Measurements from ENCODE around the gene SLC66A1. TPM values are rescaled to one million over a fixed set of nuclear protein-coding genes. Genes with fewer than 3 reads are reported as not detected.
"Not testable (repeated sequence)": the region's sequence is repeated elsewhere in the genome, so short reads cannot be mapped to it uniquely, and the experiment has no call there.

The SLC66A1 gene
- polyA plus RNA-seq, 2 of the 4 experiments (the other 2 are of a cell fraction), result 5.6 to 12.6 TPM

DNA sequence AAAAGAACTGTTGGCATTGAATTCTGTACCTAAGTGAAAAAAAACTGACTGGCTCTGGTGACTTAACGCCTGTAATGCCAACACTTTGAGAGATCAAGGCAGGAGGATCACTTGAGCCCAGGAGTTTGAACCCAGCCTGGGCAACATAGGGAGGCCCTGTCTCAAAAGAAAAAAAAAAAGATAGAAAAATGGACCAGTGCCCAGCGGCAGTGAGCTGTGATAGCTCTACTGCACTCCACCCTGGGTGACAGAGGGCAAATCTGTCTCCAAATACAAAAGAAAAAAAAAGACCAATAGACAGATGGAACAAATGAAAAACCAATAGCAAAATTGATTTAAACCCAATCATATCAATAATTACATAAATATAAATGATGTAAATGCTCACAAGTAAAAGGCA lies 22.9 kb upstream of the SLC66A1 start:
- H3K27ac ChIP-seq, result no peak overlapping the region
- FAIRE-seq, result no peak
- ChIA-PET POLR2A (no interaction called here), CTCF (no interaction called here)
- TF ChIP-seq CEBPB (IDR thresholded peaks at IDR 0.05) (no peak), CHD4 (IDR thresholded peaks at IDR 0.05; ENCODE audit: borderline replicate concordance) (no peak), EHF (CRISPR knock-in tag; IDR thresholded peaks at IDR 0.05) (no peak), KDM5A (IDR thresholded peaks at IDR 0.05) (no peak), GATA3 (IDR thresholded peaks at IDR 0.05; ENCODE audit: borderline replicate concordance) (no peak), JUN (IDR thresholded peaks at IDR 0.05) (no peak), MYC (IDR thresholded peaks at IDR 0.05; ENCODE audit: borderline replicate concordance, low read length) (no peak), RNF2 (IDR thresholded peaks at IDR 0.05; ENCODE audit: borderline replicate concordance, low read depth) (no peak), ZNF302 (CRISPR knock-in tag; IDR thresholded peaks at IDR 0.05) (no peak), FOXS1 (CRISPR knock-in tag; IDR thresholded peaks at IDR 0.05) (no peak), MAZ (IDR thresholded peaks at IDR 0.05; ENCODE audit: borderline replicate concordance, low read depth, low read length) (no peak), ZC3H11A (IDR thresholded peaks at IDR 0.05) (no peak), HOXA7 (CRISPR knock-in tag; IDR thresholded peaks at IDR 0.05) (no peak), BHLHE40 (IDR thresholded peaks at IDR 0.05; ENCODE audit: low read depth, low read length) (no peak), RARB (CRISPR knock-in tag; IDR thresholded peaks at IDR 0.05) (no peak)
- TF ChIP-seq, protein P1, sequence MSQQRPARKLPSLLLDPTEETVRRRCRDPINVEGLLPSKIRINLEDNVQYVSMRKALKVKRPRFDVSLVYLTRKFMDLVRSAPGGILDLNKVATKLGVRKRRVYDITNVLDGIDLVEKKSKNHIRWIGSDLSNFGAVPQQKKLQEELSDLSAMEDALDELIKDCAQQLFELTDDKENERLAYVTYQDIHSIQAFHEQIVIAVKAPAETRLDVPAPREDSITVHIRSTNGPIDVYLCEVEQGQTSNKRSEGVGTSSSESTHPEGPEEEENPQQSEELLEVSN (IDR thresholded peaks at IDR 0.05; ENCODE audit: borderline replicate concordance, low read depth), result no peak
- DNase-seq (ENCODE audit: low read depth in 1 of 2, low spot score in 1 of 2), result no peak
- WGBS (ENCODE audit: missing lambda C conversion rate), result 81% methylated on average over 2 of the region's 2 CpGs
- no peaks in the 10 kb centered on the region for H3K4me1 ChIP-seq
- H3K9me3 ChIP-seq, result peaks cover 6% of the 10 kb centered on the region; the same call in 2 of the 3 replicates
- H3K4me2 ChIP-seq, result 0 out of 3 replicates have a peak overlapping the region, but pooled peaks have one; percentile 14
- no peak overlapping the region for H3K4me3 ChIP-seq
- no peak for ATAC-seq

DNA sequence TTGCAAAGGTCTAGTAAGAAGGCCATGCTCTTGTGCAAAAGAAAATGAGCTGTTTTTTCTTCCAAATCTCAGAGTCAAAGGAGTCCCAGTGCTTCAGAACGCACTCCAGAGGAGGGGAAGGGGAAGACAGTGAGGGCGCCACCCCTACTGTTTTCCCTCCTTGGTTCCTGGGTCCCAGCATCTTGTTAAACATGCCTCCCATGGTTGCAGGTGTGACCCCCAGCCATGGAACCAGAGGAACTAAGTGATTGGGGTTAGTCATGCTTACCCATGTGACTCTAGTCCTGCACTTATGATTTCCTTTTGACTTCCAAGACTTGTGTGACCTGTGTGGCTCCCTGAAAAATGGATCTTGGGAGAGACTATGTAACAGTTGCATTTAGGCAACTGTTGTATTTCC lies 17.5 kb upstream of the SLC66A1 start:
- Histone ChIP-seq H3K4me1 (no peaks in the 10 kb centered on the region), H3K27ac (no peak overlapping the region), H3K4me3 (no peak overlapping the region), H3K4me2 (no peak overlapping the region), H3K9me3 (peaks cover 16% of the 10 kb centered on the region)
- DNase-seq (ENCODE audit: low read depth in 1 of 2, low spot score in 1 of 2), result peak in 1 of 2 experiments; percentile 10
- TF ChIP-seq KDM5A (IDR thresholded peaks at IDR 0.05), result no peak
- TF ChIP-seq ZNF302 (CRISPR knock-in tag; IDR thresholded peaks at IDR 0.05), result no peak
- no peak for TF ChIP-seq BHLHE40 (IDR thresholded peaks at IDR 0.05; ENCODE audit: low read depth, low read length)
- no peak for TF ChIP-seq EHF (CRISPR knock-in tag; IDR thresholded peaks at IDR 0.05)
- no peak for TF ChIP-seq JUNB (IDR thresholded peaks at IDR 0.05)
- no peak for TF ChIP-seq POLR2AphosphoS2 (conservative IDR thresholded peaks at IDR 0.05; ENCODE audit: low read length)
- TF ChIP-seq CHD2 (IDR thresholded peaks at IDR 0.05; ENCODE audit: low read length, partially characterized antibody), result no peak
- TF ChIP-seq, protein P2, sequence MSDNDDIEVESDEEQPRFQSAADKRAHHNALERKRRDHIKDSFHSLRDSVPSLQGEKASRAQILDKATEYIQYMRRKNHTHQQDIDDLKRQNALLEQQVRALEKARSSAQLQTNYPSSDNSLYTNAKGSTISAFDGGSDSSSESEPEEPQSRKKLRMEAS (IDR thresholded peaks at IDR 0.05), result no peak
- TF ChIP-seq PHF8 (IDR thresholded peaks at IDR 0.05; ENCODE audit: borderline replicate concordance, low read depth), result no peak
- no peak for TF ChIP-seq NPAS2 (CRISPR knock-in tag; IDR thresholded peaks at IDR 0.05; ENCODE audit: borderline replicate concordance)
- no peak for TF ChIP-seq RAD21 (conservative IDR thresholded peaks at IDR 0.05 in 1 of 2, IDR thresholded peaks at IDR 0.05 in 1 of 2)
- TF ChIP-seq NR3C1 (IDR thresholded peaks at IDR 0.05), result no peak
- CTCF ChIA-PET, result no interaction called here
- no peak for ATAC-seq
- FAIRE-seq, result no peak
- WGBS (ENCODE audit: missing lambda C conversion rate), result 80% methylated on average over 2 of the region's 2 CpGs
- POLR2A ChIA-PET, result no interaction called here

DNA sequence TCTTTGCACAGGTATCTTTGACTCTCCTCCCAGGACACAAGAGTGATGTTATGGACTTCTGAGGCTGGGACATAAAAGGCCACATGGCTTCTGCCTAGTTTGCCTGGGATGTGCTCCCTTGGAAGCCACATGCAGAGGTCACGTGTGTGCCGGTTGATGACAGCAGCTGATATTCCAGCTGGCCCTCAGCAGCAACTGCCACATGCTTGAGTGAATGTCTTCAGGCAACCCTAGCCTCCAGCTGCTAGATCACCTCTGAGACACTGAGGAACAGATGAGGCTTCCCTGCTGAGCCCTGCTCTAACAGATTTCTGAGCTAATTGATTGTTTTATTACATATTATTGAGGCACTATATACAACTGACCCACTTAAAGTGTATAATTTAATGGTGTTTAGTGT lies 11.9 kb upstream of the SLC66A1 start:
- ATAC-seq (no peak), DNase-seq (ENCODE audit: low read depth in 1 of 2, low spot score in 1 of 2) (no peak), FAIRE-seq (no peak)
- 85% methylated on average over 2 of the region's 2 CpGs for WGBS (ENCODE audit: missing lambda C conversion rate)
- ChIA-PET POLR2A (no interaction called here), CTCF (interaction anchor here (0.5 kb wide), 1 partner anchor 311 kb away, joined by 3 read pairs; no protein-coding TSS in a partner anchor)
- Histone ChIP-seq H3K4me2 (no peak overlapping the region), H3K27ac (no peak overlapping the region), H3K9me3 (peaks cover 1% of the 10 kb centered on the region; the same call in 1 of the 3 replicates), H3K4me3 (no peak overlapping the region), H3K4me1 (no peaks in the 10 kb centered on the region)
- TF ChIP-seq FOSL2 (IDR thresholded peaks at IDR 0.05) (no peak), FOSL2 (CRISPR knock-in tag; IDR thresholded peaks at IDR 0.05) (no peak)

DNA sequence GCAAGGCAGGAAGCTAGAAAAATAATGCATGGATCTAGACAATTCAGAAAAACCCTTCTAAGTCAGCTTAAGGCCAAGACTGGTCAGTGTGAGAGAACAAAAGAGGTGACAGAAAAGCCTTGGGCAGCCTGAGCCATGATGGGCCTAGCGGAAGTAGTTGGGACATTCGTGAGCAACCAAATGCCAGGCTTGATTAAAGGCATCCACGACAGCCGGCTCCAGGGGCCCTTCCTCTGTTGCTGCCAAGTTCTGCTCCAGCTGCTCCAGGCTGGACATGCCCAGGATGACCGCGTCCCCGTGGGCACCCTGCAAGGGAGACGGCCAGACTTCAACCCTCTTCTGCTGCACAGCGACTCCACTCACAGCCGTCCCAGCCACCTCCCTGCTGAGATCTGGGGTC lies 8.0 kb upstream of the SLC66A1 start:
- FAIRE-seq; ATAC-seq; DNase-seq (ENCODE audit: low read depth in 1 of 2, low spot score in 1 of 2); H3K4me1 ChIP-seq; H3K4me3 ChIP-seq; H3K9me3 ChIP-seq; H3K27ac ChIP-seq; H3K4me2 ChIP-seq; POLR2A ChIA-PET: not testable (repeated sequence)
- 98% methylated on average over 5 of the region's 10 CpGs for WGBS (ENCODE audit: missing lambda C conversion rate)
- CTCF ChIA-PET, result interaction anchor here (0.9 kb wide), 1 partner anchor 358 kb away, joined by 3 read pairs; no protein-coding TSS in a partner anchor

All from A549 (cell line).